ENCODE data around the gene CEP112. TPM values are rescaled to one million over a fixed set of nuclear protein-coding genes. Genes with fewer than 3 reads are reported as not detected.

The CEP112 gene
- total RNA-seq, 1 experiment from 2014 or later, result 6.1 TPM

- TF ChIP-seq AFF4 (CRISPR knock-in tag; IDR thresholded peaks at IDR 0.05; ENCODE audit: borderline replicate concordance) (no peak), CTCF (IDR thresholded peaks at IDR 0.05) (no peak), ZNF512 (CRISPR knock-in tag; IDR thresholded peaks at IDR 0.05; ENCODE audit: borderline replicate concordance) (no peak), PRDM15 (CRISPR knock-in tag; IDR thresholded peaks at IDR 0.05) (no peak)
Observed at GRCh38 chr17:65918500-65918899, 273.4 kb downstream of the CEP112 start (continued).

- Mint-ChIP-seq H3K27me3 (ENCODE audit: low read depth) (no peaks in the 10 kb centered on the region), H3K4me1 (peaks cover 12% of the 10 kb centered on the region), H3K9me3 (no peaks in the 10 kb centered on the region), H3K4me3 (no peak overlapping the region), H3K27ac (no peak overlapping the region), H3K36me3 (no peaks in the 10 kb centered on the region)
- no peak for DNase-seq (ENCODE audit: low spot score)
- no peak for ATAC-seq
- POLR2A ChIA-PET, result no interaction called here
- CTCF ChIA-PET, result interaction anchor here (0.7 kb wide), 1 partner anchor 35 kb away, joined by 3 read pairs; no protein-coding TSS in a partner anchor
- TF ChIP-seq TEAD4 (CRISPR knock-in tag; IDR thresholded peaks at IDR 0.05) (no peak), TEAD1 (CRISPR knock-in tag; IDR thresholded peaks at IDR 0.05) (no peak), ZNF512 (CRISPR knock-in tag; IDR thresholded peaks at IDR 0.05; ENCODE audit: borderline replicate concordance) (no peak), JUN (CRISPR knock-in tag; IDR thresholded peaks at IDR 0.05) (no peak), JAZF1 (CRISPR knock-in tag; IDR thresholded peaks at IDR 0.05) (no peak), CBFB (CRISPR knock-in tag; IDR thresholded peaks at IDR 0.05; ENCODE audit: low read depth) (no peak), ZNF121 (CRISPR knock-in tag; IDR thresholded peaks at IDR 0.05) (no peak), CREM (CRISPR knock-in tag; IDR thresholded peaks at IDR 0.05) (no peak), ATF2 (CRISPR knock-in tag; IDR thresholded peaks at IDR 0.05; ENCODE audit: borderline replicate concordance, low read depth) (no peak), MAX (CRISPR knock-in tag; IDR thresholded peaks at IDR 0.05) (no peak), KAT7 (CRISPR knock-in tag; IDR thresholded peaks at IDR 0.05; ENCODE audit: borderline replicate concordance) (no peak), ZNF281 (CRISPR knock-in tag; IDR thresholded peaks at IDR 0.05) (no peak), FOXP4 (CRISPR knock-in tag; IDR thresholded peaks at IDR 0.05) (no peak)
Observed at GRCh38 chr17:65917560-65917959, 274.4 kb downstream of the CEP112 start.

Data from WTC11 (cell line).